GM12878 (cell line): ENCODE measurements around the gene ZNF574. TPM values are rescaled to one million over a fixed set of nuclear protein-coding genes. Genes with fewer than 3 reads are reported as not detected.

Experiments
- ATAC-seq: fragments of 200-7000 bp; cut with Tn5 transposase; 3 replicates; pipeline ENCODE4 v1.9.1; 2020; ENCODE audit warnings: mild to moderate bottlenecking, moderate library complexity
- BruUV-seq: library from RNA; stranded (reverse); fragments of 400-500 nt; replicated peaks from 2 replicates; lab custom pipeline; 2021; lab: Mats Ljungman, UMichigan
- CTCF ChIA-PET: fragments of 300-600 bp; sonication (Branson Sonifier 250); formaldehyde crosslinking; extraction: SDS; loops from one replicate; lab custom pipeline; 2021; ENCODE audit warnings: inconsistent platforms; lab: Yijun Ruan, JAX
- POLR2A ChIA-PET: fragments of 350-600 bp; formaldehyde crosslinking; extraction: SDS; loops from one replicate; lab custom pipeline; 2021; ENCODE audit warnings: inconsistent platforms; lab: Charles Lee
- RAD21 ChIA-PET: fragments of 300-600 bp; sonication (Branson Sonifier 250); formaldehyde crosslinking; loops from one replicate; lab custom pipeline; 2023; ENCODE audit warnings: antibody characterized with exemption; ENCODE audit not compliant: unreplicated experiment; lab: Charles Lee
- SMC1A ChIA-PET: fragments of 300-600 bp; sonication (Branson Sonifier 250); formaldehyde crosslinking; loops from one replicate; lab custom pipeline; 2023; ENCODE audit not compliant: unreplicated experiment, uncharacterized antibody; lab: Charles Lee
- DNase-seq: peaks from one replicate; pipeline ENCODE4 v3.0.0-alpha.2; 2011; ENCODE audit warnings: low read depth, low spot score
- FAIRE-seq: peaks from 3 replicates; lab custom pipeline; 2011; peaks lifted over from hg19 to GRCh38; lab: Jason Lieb, UNC
- H2AFZ ChIP-seq: 2 replicates; pipeline ENCODE4 v1.6.0; 2011; ENCODE audit warnings: low read depth, low read length, control low read depth; ENCODE audit not compliant: control insufficient read depth
- H3K27ac ChIP-seq: 2 replicates; pipeline ENCODE4 v1.5.1; 2011; ENCODE audit warnings: control low read depth; ENCODE audit not compliant: control insufficient read depth, insufficient read depth
- H3K27me3 ChIP-seq, 2 experiments: replicated peaks in 1 of 2; 2 replicates each; pipeline versions ENCODE4 v1.6.0 to v1.6.1; 2011; ENCODE audit warnings: low read length in 1 of 2; ENCODE audit not compliant: control insufficient read depth in 2 of 2, insufficient read depth in 2 of 2
- H3K36me3 ChIP-seq, 2 experiments: 2 replicates each; pipeline ENCODE4 v1.5.1; 2011; ENCODE audit warnings: low read length in 1 of 2; ENCODE audit not compliant: control insufficient read depth in 2 of 2, insufficient read depth in 2 of 2
- H3K4me1 ChIP-seq: 2 replicates; pipeline ENCODE4 v1.6.1; 2011; ENCODE audit warnings: mild to moderate bottlenecking, low read length, moderate library complexity, mixed read lengths; ENCODE audit not compliant: control insufficient read depth, insufficient read depth
- H3K4me2 ChIP-seq: 2 replicates; pipeline ENCODE4 v1.6.0; 2011; ENCODE audit warnings: control low read depth; ENCODE audit not compliant: control insufficient read depth, insufficient read depth
- H3K4me3 ChIP-seq: fragments of 200-600 bp; sonication (generic); 2 replicates; pipeline ENCODE4 v1.5.1; 2016
- H3K79me2 ChIP-seq: 2 replicates; pipeline ENCODE4 v1.6.0; 2011; ENCODE audit warnings: low read length; ENCODE audit not compliant: control insufficient read depth, insufficient read depth
- H3K9ac ChIP-seq: 2 replicates; pipeline ENCODE4 v1.8.0; 2011; ENCODE audit warnings: low read length, control low read depth, mixed read lengths; ENCODE audit not compliant: control insufficient read depth, insufficient read depth
- H3K9me3 ChIP-seq: replicated peaks from 3 replicates; pipeline ENCODE4 v1.5.1; 2011; ENCODE audit warnings: mild to moderate bottlenecking, low read length; ENCODE audit not compliant: control insufficient read depth, insufficient read depth
- H4K20me1 ChIP-seq: 2 replicates; pipeline ENCODE4 v1.6.0; 2011; ENCODE audit not compliant: control insufficient read depth, insufficient read depth
- CBFB ChIP-seq: IDR thresholded peaks from 2 replicates; pipeline ENCODE4 v1.6.1; 2016; ENCODE audit warnings: antibody characterized with exemption, low read depth
- CBX5 ChIP-seq: sonication (generic); IDR thresholded peaks from 2 replicates; pipeline ENCODE4 v1.6.1; 2016; ENCODE audit warnings: low read depth, moderate library complexity, mild to moderate bottlenecking, inconsistent platforms
- CEBPB ChIP-seq, 2 experiments: fragments of 150-350 bp in 1 of 2; IDR thresholded peaks; 2 replicates each; pipeline ENCODE4 v1.6.1; 2012 to 2014; ENCODE audit warnings: low read depth in 2 of 2, low read length in 2 of 2, borderline replicate concordance in 1 of 2, inconsistent platforms in 1 of 2
- CREM ChIP-seq: IDR thresholded peaks from 2 replicates; pipeline ENCODE4 v1.6.1; 2014; ENCODE audit warnings: antibody characterized with exemption, low read depth
- EGR1 ChIP-seq, 2 experiments: IDR thresholded peaks; 1 replicate in 1 of 2; 2 replicates in 1 of 2; pipeline ENCODE4 v1.6.1; 2011 to 2012; ENCODE audit warnings: low read depth in 2 of 2, low read length in 2 of 2, borderline replicate concordance in 1 of 2, mild to moderate bottlenecking in 1 of 2, moderate library complexity in 1 of 2
- ELK1 ChIP-seq: IDR thresholded peaks from 2 replicates; pipeline ENCODE4 v1.6.1; 2012; ENCODE audit warnings: low read depth, low read length, improper control_type of control experiment
- EP300 ChIP-seq, 2 experiments: fragments of 150-350 bp in 1 of 2; IDR thresholded peaks; 2 replicates each; pipeline ENCODE4 v1.6.1; 2011 to 2012; ENCODE audit warnings: low read depth in 2 of 2, low read length in 2 of 2, borderline replicate concordance in 1 of 2, improper control_type of control experiment in 1 of 2, inconsistent platforms in 1 of 2; ENCODE audit not compliant: control insufficient read depth in 1 of 2
- KDM1A ChIP-seq: fragments of 200-600 bp; sonication (generic); IDR thresholded peaks from 2 replicates; pipeline ENCODE4 v1.6.1; 2016; ENCODE audit warnings: borderline replicate concordance
- ZNF24 ChIP-seq: fragments of 450-650 bp; IDR thresholded peaks from 2 replicates; pipeline ENCODE4 v1.6.1; 2017; ENCODE audit warnings: antibody characterized with exemption, mild to moderate bottlenecking
- ZNF622 ChIP-seq: fragments of 450-650 bp; IDR thresholded peaks from 2 replicates; pipeline ENCODE4 v1.6.1; 2017; ENCODE audit warnings: mild to moderate bottlenecking, inconsistent platforms
- WGBS: methylation state at CpG from one replicate; pipeline ENCODE4 v1.1.6; 2016; ENCODE audit warnings: low lambda C conversion rate; ENCODE audit not compliant: insufficient replicate concordance, insufficient coverage; ENCODE audit errors: missing lambda C conversion rate; 5-methylcytosine and 5-hydroxymethylcytosine counted together
- in situ Hi-C: fragments of 300-500 bp; cut with MboI; formaldehyde crosslinking; loops from 9 replicates; pipeline ENCODE4 v1.14.3; 2018; ENCODE audit warnings: mixed read lengths
- intact Hi-C: fragments of 100-400 bp; cut with micrococcal nuclease; formaldehyde crosslinking; loops from one replicate; pipeline ENCODE4 v1.14.2; 2022; ENCODE audit not compliant: unreplicated experiment
- polyA plus RNA-seq, 11 experiments: library from polyadenylated mRNA; depleted of rRNA in 4 of 11; unstranded in 6 of 11; stranded (reverse) in 5 of 11; fragments of >200 nt; fragmentation: Nextera tagmentation in 4 of 11; fragmentation: Illumina TruSeq in 1 of 11; extraction: Ambion mirVana in 4 of 11; extraction: Trizol in 1 of 11; gene quantifications; 1 replicate in 1 of 11; 2 replicates in 10 of 11; pipeline versions ENCODE4 v1.2.1 to v1.2.3, GENCODE V29; 2011 to 2016; ENCODE audit warnings: inconsistent platforms in 2 of 11, missing spikeins in 2 of 11, low read depth in 1 of 11
- total RNA-seq, 4 experiments: library from RNA; depleted of rRNA in 3 of 4; stranded (reverse); fragments of >200 nt in 3 of 4; fragmentation: Illumina TruSeq in 1 of 4; extraction: Trizol in 1 of 4; gene quantifications; 2 replicates each; pipeline versions ENCODE4 v1.2.1 to v1.2.3, GENCODE V29; 2013 to 2021
- TF ChIP-seq, protein P1 (sequence below): fragments of 450-650 bp; IDR thresholded peaks from 2 replicates; pipeline ENCODE4 v1.6.1; 2016; ENCODE audit warnings: mild to moderate bottlenecking
- TF ChIP-seq, protein P2 (sequence below): fragments of 450-650 bp; IDR thresholded peaks from 2 replicates; pipeline ENCODE4 v1.6.1; 2017; ENCODE audit warnings: antibody characterized with exemption, mild to moderate bottlenecking, moderate library complexity

The ZNF574 gene
- total and polyA plus RNA-seq, 10 of the 15 experiments (the other 5 are each of a cell fraction or from before 2014, with no cell fraction given): 0.32 to 25.6 (median 11.4) TPM

DNA sequence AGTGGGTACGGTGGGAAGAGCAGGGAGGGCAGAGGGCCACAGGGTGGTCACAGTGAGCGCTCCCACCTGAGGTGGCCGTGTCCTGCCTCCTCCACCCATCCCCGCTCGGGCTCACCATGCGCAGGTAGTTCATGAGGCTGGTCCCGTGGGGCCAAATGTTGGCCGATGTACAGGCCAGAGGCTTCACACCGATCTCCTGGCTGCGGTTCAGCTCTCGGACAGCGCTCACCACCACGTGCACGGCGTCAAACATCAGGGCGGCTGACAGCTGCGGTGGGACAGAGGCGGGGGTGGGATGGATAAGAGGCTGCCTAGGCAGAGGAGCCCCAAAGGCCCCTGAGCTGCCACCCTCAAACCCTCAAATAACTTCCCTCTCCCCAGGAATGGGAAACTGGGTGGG lies 21.8 kb upstream of the ZNF574 start:
- Histone ChIP-seq H3K9me3 (no peaks in the 10 kb centered on the region), H3K4me2 (no peak overlapping the region), H3K36me3 (no peaks in the 10 kb centered on the region; a peak in 1 of 4 replicates), H2AFZ (no peak overlapping the region), H4K20me1 (no peaks in the 10 kb centered on the region), H3K79me2 (no peaks in the 10 kb centered on the region), H3K4me3 (no peak overlapping the region), H3K9ac (no peak overlapping the region), H3K4me1 (no peaks in the 10 kb centered on the region), H3K27me3 (no peaks in the 10 kb centered on the region; a peak in 1 of 4 replicates), H3K27ac (no peak overlapping the region)
- intact Hi-C loops (no loop called here), in situ Hi-C loops (no loop called here)
- ChIA-PET CTCF (interaction anchor here (2.1 kb wide), 1 partner anchor 19 kb away, joined by 5 read pairs; no protein-coding TSS in a partner anchor), POLR2A (no interaction called here), RAD21 (no interaction called here), SMC1A (no interaction called here)
- no peak for TF ChIP-seq CBFB
- TF ChIP-seq ELK1: no peak
- no peak for TF ChIP-seq ZNF622
- TF ChIP-seq CBX5: no peak
- no peak for TF ChIP-seq ZNF24
- TF ChIP-seq KDM1A: no peak
- FAIRE-seq (no peak), ATAC-seq (no peak), DNase-seq (no peak)
- WGBS: 60% methylated on average over 18 of the region's 18 CpGs
- no TSS peak for BruUV-seq

GRCh38 chr19:42057846-42058245 lies 18.1 kb upstream of the ZNF574 start:
- ChIA-PET CTCF (interaction anchor here (1.1 to 1.5 kb wide), 3 partner anchors 18 to 29 kb away, joined by 3 to 5 read pairs (median 3); partner anchors contain the start of gene ZNF574), RAD21 (no interaction called here), SMC1A (no interaction called here), POLR2A (no interaction called here)
- Histone ChIP-seq H3K4me2 (no peak overlapping the region), H3K9me3 (no peaks in the 10 kb centered on the region), H3K9ac (no peak overlapping the region), H2AFZ (no peak overlapping the region), H3K79me2 (no peaks in the 10 kb centered on the region), H3K27ac (no peak overlapping the region), H3K27me3 (no peaks in the 10 kb centered on the region; a peak in 1 of 4 replicates), H4K20me1 (no peaks in the 10 kb centered on the region), H3K36me3 (no peaks in the 10 kb centered on the region; a peak in 1 of 4 replicates), H3K4me1 (no peaks in the 10 kb centered on the region), H3K4me3 (no peak overlapping the region)
- DNase-seq (no peak), ATAC-seq (no peak), FAIRE-seq (no peak)
- no TSS peak for BruUV-seq
- in situ Hi-C loops: no loop called here
- intact Hi-C loops: no loop called here
- WGBS: 12% methylated on average over 7 of the region's 7 CpGs
- TF ChIP-seq CEBPB (IDR thresholded peaks at IDR 0.05; ENCODE audit: borderline replicate concordance in 1 of 2, low read depth in 2 of 2, low read length in 2 of 2): no peak
- TF ChIP-seq, protein P1, sequence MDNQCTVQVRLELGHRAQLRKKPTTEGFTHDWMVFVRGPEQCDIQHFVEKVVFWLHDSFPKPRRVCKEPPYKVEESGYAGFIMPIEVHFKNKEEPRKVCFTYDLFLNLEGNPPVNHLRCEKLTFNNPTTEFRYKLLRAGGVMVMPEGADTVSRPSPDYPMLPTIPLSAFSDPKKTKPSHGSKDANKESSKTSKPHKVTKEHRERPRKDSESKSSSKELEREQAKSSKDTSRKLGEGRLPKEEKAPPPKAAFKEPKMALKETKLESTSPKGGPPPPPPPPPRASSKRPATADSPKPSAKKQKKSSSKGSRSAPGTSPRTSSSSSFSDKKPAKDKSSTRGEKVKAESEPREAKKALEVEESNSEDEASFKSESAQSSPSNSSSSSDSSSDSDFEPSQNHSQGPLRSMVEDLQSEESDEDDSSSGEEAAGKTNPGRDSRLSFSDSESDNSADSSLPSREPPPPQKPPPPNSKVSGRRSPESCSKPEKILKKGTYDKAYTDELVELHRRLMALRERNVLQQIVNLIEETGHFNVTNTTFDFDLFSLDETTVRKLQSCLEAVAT: no peak
- TF ChIP-seq EGR1 (IDR thresholded peaks at IDR 0.05; ENCODE audit: borderline replicate concordance in 1 of 2, low read depth in 2 of 2, low read length in 2 of 2): no peak
- TF ChIP-seq CREM: no peak
- TF ChIP-seq, protein P2, sequence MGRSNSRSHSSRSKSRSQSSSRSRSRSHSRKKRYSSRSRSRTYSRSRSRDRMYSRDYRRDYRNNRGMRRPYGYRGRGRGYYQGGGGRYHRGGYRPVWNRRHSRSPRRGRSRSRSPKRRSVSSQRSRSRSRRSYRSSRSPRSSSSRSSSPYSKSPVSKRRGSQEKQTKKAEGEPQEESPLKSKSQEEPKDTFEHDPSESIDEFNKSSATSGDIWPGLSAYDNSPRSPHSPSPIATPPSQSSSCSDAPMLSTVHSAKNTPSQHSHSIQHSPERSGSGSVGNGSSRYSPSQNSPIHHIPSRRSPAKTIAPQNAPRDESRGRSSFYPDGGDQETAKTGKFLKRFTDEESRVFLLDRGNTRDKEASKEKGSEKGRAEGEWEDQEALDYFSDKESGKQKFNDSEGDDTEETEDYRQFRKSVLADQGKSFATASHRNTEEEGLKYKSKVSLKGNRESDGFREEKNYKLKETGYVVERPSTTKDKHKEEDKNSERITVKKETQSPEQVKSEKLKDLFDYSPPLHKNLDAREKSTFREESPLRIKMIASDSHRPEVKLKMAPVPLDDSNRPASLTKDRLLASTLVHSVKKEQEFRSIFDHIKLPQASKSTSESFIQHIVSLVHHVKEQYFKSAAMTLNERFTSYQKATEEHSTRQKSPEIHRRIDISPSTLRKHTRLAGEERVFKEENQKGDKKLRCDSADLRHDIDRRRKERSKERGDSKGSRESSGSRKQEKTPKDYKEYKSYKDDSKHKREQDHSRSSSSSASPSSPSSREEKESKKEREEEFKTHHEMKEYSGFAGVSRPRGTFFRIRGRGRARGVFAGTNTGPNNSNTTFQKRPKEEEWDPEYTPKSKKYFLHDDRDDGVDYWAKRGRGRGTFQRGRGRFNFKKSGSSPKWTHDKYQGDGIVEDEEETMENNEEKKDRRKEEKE: no peak
- TF ChIP-seq EP300 (IDR thresholded peaks at IDR 0.05; ENCODE audit: borderline replicate concordance in 1 of 2, control insufficient read depth in 1 of 2, low read depth in 2 of 2, low read length in 2 of 2): no peak
